ENCODE data around the gene TTC28.

Gene TTC28

DNA sequence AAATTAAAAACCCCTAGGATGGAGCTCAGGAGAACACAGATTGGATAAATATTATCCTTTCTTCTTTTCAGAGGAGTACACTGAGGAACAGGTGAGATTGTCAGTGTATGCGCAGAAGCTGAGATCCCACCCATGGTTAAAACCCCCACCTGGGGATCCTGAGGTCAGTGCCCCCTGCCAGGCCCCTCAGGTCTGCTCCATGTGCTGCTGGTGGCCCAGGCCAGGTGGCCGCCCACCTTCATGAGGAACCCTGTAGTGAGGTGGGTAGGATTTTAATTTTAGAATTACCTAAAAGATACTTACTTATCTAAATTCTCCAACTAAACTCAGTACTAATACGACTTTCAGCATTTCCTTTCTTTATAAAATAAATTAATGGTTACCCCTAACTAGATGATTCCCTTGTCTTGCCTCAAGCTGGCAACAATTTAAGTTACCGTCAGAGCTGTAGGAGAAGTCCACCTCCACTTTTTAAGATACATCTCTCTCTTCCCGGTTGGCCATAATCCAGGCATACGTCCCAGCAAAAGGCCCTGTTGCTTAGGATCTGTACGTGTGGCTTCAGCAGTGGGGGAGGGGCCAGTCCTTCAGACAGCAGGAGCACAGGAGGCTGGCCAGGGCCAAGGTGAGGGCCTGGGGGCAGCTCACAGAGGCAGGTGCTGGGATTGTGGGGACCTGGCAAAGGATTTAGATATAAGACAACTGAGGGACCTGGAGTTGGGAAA, 699.1 kb downstream of the TTC28 start:
- DNase-seq, result no peak

DNA sequence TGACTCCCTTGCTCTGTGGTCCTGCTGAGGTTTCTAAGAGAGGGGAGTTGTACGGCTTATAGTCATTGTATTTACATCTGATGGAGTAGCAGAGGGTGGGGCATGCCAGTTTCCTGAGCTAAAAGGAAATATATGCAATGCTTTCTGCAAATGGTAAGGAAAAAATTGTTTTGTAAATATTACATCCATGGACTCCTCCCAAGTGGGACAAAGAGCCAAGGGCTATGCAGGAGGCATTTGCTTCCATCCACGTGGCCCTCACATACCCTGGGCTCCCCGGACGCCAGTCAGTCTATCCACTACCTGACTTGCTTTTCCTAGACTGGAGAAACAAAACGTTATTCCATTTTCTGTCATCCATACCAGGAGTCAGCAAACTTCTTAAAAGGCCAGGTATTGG, 700.8 kb downstream of the TTC28 start:
- DNase-seq, result no peak

DNA sequence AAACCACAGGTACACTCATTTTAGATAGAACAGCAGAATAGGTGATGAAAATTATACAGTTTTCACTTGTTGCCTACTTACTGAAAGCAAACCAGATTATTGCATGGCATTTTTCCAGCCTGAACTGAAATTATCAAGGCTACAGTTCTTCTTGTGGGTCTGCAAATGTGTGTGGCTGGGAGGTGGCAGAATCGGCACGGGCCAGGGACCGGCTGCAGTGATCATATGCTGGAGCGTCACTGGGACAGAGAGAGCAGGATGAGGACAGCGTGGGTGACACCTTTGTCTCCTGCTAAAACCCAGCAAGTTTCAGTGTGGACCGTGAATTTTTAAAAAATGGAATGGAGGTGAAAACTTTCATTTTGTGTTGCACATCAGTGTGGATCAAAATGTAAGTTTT, 701.3 kb downstream of the TTC28 start:
- no peak for DNase-seq

DNA sequence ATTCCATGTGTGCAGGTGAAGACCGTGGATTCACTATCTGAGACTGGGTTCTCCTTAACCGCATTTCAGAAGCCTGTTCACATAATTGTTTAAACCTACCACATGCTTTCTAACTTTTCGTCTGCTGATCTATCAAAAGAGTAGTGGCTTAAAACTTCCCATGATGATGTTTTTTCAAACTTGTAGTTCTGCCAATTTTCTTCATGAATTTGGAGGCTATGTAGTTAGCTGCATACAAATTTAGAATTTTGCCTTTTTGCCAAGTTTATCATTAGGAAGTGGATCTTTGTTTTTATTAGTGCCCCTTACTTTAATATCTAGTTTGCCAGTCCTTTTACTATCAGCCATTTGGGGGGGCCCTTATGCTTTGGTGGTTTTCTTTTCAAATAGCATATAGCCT, 703.1 kb downstream of the TTC28 start:
- DNase-seq, result no peak

DNA sequence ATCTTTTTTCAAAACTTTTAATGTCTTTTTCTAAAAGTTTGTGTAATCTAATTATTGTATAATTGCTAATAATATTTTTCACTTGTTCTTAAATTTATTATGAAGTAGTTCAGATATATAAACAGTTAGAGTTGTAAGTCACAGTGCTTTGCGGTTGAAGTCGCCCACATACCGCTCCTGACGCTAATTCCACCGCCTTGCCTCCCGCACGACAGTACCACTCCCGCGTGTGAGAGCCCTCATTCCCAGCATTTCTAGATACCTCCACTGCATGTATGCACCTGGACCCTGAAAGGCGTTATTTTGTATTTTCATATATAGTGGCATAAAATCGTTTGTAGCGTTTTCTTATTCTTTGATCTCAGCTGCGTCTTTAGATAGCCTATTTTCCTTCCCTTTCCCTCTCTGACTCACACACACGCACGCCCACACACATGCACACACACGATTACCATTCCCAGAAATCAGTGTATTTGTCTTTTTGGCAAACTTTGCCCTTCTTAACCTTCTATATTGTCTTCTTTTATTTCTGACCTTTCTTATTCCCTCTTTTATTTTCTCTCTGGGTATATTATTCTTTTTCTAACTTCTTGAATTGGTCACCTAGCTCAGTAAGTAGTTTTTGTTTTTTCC, 704.1 kb downstream of the TTC28 start:
- no peak for DNase-seq

DNA sequence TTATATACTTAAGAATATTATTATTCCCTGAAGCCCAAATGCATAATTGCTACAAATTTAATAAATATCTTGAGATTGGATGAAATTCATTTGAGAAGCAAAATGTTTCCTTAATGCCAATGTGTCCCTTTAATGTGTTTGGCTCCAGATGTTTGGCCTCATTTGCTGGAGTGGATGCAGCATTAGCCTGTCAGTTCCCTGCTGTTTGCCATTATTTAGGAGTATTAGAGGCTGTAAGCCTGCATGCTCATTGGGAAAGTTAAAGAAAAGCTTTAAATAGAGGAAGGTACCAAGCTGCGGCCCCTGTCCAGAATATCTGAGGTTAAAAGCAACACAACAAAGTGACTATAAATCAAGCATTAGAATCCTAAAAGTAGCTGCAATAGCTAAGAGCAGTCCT, 705.8 kb downstream of the TTC28 start:
- no peak for DNase-seq

DNA sequence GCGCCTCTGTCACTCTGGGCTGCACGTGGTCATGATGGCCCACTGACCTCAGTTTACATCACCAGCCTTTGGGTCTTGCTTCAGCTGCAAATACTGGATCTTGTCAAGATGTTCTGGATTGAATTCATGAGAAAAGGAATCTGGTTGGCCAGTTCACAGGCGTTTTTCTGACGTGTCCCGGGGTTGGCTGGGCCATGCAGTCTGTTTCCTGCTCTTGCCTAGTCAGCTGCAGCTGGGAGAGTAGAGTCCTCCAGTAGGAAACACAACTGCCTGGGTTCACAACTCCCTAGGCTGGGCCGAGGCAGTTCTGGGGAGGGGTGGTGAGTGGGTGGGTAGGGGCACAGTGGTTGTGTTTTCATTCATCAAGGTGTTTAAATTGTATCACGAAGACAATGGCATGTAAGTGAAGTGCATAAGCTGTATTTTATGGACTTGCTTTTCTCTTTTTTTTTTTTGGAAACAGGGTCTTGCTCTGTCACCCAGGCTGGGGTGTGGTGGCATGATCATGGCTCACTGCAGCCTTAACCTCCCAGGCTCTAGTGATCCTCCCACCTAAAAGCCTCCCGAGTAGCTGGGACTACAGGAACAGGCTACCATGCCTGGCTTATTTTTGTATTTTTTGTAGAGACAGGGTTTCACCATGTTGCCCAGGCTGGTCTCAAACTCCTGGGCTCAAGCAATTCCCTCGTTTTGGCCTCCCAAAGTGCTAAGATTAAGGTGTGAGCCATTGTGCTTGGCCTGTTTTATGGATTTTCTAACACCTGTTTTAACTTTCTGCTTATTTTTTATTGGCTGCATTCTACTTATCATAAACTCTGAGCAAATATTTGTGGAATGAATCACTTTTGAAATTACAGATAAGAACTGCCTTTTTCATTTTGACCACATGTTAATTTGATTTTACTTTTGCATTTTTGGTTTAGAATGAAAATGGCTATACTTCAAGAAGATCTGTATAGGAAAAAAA, 706.6 kb downstream of the TTC28 start:
- DNase-seq, result no peak

DNA sequence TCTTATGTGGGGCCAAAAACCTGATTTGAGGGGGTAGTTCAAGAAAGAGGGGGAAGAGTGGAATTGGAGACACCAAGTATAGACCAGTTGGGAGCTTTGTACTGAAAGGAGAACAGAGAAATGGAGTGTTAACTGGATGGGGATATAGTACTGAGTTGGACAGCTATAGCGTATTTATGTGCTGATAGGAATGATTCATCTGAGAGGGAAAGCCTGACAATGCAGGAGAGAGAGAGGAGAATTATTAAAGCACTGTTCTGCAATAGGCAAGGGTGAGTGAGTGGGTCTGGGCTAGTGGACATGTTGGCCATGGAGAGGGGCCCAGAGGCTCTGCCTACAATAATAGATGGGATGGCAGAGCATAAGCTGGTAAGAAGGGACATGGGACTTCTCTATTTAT, 707.7 kb downstream of the TTC28 start:
- DNase-seq, result no peak

DNA sequence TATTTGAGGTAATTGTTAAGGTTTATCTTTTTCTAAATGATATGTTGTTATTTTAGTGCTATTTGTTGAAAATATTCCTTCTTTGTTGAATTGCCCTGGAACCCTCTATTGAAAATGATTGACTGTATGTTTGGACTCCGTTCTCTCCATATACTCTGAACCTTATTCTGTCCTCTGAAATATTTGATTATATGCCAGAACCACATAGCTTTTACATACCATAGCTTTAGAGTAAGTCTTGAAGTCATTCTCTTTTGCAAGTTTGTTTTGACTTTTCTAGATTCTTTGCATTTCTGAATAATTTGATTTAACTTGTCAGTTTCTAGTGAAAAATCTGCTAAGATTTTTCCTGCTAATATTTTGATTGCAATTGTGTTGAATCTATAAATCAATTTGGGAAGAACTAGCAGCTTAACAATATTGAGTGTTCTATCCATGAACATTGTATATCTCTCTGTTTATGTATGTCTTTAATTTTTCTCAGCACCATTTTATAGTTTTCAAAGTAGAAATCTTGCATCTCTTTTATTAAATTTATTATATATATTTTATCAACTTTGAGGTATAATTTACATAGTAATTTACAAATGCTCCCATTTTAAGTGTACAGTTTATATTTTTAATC, 708.9 kb downstream of the TTC28 start:
- no peak for DNase-seq

DNA sequence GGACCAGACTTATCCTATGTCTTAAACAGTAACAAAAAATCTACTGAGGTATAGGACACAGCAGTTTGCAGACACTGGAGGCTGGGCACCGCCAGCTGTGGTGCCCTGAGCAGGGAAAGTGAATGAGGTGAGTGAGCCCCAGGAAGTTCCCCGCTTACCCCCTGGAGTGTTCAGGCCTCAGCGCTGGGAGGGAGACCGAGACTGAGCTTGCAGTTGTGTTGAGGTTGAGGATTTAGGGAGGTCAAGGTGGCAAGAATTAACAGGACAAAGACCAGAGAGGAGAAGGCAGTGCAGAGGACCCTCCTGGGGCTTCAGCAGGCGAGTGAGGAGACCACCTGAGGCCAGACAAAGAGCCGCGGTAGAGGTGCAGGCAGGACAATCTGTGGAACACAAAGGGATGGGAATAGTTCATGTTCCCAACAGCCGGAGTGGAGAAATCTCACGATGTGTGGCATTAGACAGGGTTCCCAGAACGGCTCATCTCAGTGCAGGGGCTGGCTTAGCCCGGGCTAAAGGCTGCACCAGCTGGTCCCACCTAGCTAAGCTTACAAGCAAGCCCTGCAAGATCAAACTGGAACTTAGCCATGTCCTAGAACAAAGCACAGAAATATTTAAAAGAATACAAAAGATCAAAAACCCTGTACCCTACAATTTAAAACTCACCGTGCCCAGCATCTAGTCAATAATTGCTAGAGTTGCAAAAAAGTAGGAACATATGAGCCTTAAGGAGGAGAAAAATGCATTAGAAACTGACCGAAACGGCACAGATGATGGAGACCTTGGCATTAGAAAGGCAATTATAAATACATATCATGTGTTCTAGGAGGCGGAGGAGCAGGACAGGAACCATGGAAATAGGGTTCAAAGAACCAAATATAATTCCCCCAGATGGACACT, 713.2 kb downstream of the TTC28 start:
- DNase-seq, result no peak

DNA sequence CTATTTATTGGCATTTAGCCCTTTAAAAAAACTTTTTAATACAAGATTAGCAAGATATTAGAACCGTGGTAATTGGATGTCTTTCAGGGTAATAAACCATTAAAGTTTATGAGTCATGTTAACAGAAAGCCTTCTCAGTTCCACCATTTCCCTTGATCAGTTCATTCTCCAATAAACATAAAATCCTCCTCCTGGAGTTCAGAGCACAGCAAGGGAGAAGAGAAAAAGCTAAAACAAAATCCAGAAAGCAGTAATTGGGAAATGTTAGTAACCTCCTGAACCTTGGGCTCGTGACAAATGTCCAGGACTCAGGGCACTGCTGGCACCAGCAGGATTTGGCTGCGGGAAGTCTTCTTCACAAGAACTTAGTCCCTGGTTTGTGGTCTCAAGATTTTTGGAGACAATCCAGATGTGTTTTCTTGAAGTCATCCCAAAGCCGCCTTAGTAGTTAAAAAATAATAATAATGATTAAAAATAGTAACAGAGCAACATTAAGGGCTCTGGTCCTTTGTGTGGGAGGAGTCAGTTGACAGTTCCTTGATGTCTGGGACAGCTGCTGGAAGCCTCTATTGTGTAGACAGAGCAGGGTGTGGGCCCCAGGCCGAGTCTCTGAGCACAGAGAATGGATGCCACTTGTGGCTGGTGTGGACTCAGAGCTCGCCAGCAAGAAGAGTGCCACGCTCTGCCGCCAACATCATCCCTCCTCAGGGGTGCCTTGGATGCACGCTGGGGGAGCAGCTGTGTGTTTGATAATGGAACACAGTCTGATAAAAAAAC, 717.2 kb downstream of the TTC28 start:
- DNase-seq, result no peak

DNA sequence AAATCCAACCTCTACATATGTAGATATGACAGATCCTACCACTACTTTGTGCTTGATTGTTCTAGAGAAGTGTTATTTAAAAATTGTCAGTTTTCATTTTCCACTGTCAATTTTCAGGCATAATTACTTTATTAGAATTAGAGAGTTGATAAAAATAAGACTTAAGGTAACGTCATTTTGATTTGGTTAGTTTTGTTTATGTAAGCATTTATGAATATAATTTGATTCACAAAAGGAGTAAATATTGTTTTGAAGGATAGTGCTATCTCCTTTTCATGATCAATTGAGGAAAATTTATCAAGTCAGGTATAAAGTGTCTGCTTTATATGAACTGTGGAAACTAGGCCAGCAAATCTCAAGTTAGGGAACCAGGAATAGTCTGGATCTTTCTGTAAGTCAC, 718.0 kb downstream of the TTC28 start:
- no peak for DNase-seq

DNA sequence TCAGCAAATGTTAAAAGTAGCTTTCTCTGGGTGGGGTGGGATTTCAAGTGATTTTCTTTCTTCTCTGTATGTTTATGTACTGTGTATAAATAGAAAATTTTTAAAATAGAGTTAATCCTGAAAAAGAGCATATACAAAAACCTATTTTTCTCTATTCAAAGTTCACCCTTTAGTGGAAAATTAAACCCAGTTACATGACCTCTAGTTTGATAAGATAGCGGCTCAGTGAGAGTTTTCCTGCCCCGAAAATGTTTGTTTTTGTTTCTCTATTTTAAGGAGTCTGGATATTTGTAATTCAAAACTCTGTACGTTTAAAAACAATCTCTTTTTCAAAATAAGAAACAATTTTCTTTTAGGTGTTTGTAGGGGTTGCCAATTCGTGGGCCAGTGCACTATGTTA, 718.5 kb downstream of the TTC28 start:
- no peak for DNase-seq

DNA sequence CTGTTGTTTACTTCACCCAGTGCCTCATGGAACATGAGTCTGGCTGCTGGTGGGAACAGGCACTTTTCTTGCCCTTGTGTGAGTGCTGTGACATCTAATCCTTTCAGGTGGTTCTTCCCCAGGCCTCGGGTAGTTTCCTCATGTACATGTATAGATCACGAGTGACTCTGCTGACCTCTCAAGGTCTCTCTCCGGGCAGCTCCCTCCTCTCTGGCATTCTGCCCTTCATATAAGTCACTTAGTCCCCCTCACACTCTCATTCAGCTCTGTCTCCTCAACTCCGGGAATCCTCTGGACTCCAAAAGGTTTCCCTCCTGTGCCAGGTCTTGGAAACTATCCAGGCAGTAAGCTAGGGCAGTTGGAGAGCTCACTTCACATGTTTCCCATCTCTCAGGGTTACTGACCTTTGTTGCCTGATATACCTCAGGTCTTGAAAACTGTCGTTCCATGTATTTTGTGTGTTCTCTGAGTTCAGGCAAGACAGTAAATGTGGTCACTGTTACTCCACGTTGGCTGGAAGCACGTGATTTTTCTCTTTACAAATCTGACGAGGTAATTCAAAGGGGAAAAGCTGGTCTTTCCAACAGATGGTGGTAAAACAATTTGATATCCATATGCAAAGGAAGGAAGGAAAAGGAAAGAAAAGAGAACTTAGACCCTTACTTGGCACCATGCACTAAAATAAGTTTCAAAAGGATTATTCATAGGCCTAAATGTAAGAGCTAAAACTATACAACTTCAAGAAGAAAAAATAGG, 720.1 kb downstream of the TTC28 start:
- DNase-seq, result no peak

DNA sequence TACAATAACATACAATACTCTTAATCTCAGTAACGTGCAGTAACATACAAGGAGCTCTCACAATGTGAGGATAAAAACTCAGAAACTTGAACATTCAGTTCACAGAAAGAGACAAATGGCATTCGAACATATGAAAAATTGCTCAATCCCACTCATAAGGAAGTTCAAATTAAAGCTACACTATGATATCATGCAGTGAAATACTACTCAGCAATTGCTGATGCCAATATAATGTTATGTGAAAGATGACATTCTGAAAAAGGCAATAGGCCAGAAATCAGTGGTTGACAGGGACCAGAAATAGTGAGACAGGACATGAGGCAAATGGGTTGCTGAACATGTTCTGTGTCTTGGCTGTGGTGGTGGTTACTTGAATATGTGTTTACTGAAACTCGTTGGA, 726.9 kb downstream of the TTC28 start:
- peak; percentile 16 for DNase-seq

DNA sequence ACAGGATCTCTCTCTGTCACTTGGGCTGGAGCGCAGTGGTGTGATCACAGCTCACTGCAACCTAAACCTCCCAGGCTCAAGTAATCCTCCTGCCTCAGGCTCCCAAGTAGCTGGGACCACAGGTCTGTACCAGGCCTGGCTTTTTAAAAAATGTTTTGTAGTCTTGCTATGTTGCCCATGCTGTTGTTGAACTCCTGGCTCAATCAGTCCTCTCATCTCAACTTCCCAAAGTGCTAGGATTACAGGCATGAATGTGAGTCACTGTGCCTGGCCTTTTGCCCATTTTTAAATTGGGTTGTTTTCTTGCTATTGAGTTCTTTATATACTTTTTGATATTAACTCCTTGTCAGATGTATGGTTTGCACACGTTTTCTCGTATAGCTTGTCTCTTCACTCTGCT, 727.5 kb downstream of the TTC28 start:
- peak; percentile 44 for DNase-seq

DNA sequence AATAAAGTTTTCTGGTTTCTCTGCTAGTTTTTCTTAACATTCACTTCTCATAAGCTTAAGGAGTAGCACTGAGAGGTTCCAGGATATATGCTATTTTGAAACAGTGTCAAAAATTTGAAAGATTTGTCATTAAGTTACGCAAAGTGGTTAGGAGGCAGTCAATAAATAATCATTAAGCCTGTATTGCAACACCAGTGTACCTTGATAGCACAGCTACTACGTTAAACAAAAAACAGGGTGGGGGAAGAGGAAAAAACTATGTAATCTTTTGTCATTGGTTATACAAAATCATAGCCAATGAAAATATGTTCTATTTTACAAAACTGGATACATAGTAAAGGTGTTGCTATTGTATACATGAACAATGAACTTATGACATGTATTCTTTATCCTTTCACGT, 730.2 kb downstream of the TTC28 start:
- DNase-seq, result no peak

DNA sequence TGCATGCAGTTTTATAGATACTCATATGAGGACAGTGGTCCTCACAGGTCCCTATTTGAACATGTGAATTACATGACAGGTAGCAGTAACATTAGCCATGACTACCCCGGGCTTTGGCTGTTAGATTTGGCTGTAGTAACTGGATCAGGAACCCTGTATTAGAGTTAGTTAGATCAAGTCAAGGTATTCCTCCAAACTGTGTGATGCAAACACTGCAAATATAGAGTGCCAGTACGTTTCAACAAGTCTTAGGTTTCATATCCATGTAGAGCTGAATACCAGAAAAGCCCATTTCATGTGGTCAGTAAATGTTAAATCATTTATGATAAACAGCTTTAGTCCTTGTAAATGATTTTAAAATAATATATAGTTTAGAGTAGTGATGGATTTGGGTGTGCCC, 731.1 kb downstream of the TTC28 start:
- DNase-seq, result peak; percentile 15

DNA sequence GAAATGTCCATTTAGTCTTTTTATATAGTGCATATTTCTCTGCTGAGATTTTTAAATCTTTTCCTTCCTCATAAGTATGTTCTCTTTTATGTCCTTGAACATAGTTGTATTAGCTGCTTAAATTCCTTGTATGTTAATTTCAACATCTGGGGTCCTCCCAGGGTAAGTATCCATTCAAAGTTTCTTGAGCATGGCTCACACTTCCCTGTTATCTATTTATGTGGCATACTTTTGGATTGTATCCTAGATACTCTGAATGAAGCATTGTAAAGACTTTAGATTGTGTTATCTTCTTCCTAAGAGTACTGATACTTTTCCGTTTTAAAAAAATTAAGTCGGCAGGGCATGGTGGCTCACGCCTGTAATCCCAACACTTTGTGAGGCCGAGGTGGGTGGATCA, 732.2 kb downstream of the TTC28 start:
- DNase-seq, result no peak

DNA sequence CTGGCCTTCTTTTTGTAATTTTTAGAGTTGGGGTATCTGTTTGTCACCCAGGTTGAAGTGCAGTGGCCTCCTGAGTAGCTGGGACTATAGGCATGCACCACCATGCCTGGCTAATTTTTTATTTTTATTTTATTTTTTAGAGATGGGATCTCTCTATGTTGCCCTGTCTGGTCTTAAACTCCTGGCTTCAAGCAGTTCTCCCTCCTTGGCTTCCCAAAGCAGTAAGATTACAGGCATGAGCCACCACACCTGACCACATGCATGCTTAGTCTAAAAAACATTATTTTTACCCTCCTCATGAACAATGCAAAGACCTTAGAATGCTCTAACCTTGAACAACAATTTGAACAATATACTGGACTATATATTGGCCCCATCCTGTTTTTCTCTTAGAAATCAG, 738.5 kb downstream of the TTC28 start:
- no peak for DNase-seq

DNA sequence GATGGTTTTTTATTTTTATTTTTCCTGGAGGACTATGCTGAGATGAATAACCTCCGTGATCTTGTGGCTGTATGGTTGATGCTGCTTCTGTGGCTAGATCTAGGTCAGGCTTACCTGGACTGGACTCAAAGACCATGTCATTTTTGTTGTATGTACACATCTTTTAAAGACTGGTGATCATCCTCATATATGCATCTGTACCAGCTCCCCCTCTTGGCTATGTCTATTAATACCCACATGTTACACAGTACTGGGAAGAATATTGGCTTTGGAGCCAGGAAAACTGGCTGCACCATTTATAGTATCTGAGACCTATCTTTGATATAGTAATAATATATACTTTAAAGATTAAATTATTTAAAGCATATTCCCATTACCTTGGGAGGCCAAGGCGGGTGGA, 742.2 kb downstream of the TTC28 start:
- no peak for DNase-seq
